ENCODE data around the gene BLOC1S3. TPM values are rescaled to one million over a fixed set of nuclear protein-coding genes. Genes with fewer than 3 reads are reported as not detected.

The BLOC1S3 gene
- total RNA-seq, 6 experiments from 2014 or later: 10.5 to 14.2 (median 12.2) TPM

DNA sequence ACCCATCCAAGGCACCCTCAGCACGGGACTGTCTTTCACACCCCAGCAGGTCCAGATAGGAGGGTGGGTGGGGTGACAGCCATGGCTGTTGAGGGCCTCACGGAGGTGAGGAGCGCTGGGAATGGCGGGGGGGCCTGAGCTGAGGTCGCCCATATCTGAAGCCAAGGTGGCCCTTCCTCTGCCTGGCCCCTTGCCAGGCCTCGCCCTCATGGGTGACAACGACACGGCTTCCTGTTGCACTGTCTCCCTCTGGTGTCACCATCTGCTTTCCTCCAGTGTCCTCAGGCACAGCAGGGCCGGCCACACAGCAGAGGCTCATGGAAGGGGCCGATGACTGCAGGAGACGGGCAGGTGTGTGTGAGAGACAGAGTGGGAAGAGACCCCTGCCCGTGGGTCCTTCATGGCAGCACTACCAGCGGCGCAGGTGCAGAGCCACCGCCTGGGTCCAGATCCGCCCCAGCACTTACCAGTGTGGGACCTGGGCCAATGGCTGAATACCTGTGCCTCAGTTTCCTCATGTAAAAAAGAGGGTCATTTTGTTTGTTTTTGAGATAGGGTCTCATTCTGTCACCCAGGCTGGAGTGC is 9.7 kb upstream of the BLOC1S3 start:
- peaks cover 9% of the 10 kb centered on the region for H3K27me3 Mint-ChIP-seq (ENCODE audit: insufficient read depth)
- H3K27ac Mint-ChIP-seq: no peak overlapping the region
- H3K36me3 Mint-ChIP-seq (ENCODE audit: low read depth): no peaks in the 10 kb centered on the region
- no peak for DNase-seq
- H3K4me1 Mint-ChIP-seq (ENCODE audit: low read depth): peaks cover 12% of the 10 kb centered on the region
- no peak overlapping the region for H3K4me3 Mint-ChIP-seq
- TF ChIP-seq, protein P1, sequence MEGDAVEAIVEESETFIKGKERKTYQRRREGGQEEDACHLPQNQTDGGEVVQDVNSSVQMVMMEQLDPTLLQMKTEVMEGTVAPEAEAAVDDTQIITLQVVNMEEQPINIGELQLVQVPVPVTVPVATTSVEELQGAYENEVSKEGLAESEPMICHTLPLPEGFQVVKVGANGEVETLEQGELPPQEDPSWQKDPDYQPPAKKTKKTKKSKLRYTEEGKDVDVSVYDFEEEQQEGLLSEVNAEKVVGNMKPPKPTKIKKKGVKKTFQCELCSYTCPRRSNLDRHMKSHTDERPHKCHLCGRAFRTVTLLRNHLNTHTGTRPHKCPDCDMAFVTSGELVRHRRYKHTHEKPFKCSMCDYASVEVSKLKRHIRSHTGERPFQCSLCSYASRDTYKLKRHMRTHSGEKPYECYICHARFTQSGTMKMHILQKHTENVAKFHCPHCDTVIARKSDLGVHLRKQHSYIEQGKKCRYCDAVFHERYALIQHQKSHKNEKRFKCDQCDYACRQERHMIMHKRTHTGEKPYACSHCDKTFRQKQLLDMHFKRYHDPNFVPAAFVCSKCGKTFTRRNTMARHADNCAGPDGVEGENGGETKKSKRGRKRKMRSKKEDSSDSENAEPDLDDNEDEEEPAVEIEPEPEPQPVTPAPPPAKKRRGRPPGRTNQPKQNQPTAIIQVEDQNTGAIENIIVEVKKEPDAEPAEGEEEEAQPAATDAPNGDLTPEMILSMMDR (IDR thresholded peaks at IDR 0.05): no peak
- no peaks in the 10 kb centered on the region for H3K9me3 Mint-ChIP-seq

DNA sequence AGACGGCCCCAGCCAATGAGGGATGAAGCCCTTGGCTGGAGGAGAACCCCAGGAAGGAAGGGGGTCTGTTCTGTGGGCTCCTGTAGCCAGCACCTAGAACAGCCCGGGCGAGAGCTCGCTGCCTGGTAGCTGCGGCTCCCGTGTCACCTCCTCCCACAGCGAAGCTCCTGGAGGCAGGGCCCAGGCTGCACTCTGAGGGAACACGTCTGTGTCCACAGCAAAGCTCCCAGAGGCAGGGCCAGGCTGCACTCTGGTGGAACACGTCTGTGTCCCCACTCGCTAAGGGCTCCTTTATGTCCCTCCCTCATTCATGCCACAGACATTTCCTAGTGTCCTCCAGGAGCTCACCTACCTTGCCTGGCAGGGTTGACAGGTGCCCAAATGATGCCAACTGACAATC is 9.0 kb upstream of the BLOC1S3 start:
- Mint-ChIP-seq H3K9me3 (no peaks in the 10 kb centered on the region), H3K36me3 (ENCODE audit: low read depth) (no peaks in the 10 kb centered on the region), H3K4me3 (no peak overlapping the region), H3K4me1 (ENCODE audit: low read depth) (peaks cover 16% of the 10 kb centered on the region), H3K27me3 (ENCODE audit: insufficient read depth) (peaks cover 9% of the 10 kb centered on the region), H3K27ac (no peak overlapping the region)
- no peak for DNase-seq
- TF ChIP-seq, protein P1 (IDR thresholded peaks at IDR 0.05): no peak

DNA sequence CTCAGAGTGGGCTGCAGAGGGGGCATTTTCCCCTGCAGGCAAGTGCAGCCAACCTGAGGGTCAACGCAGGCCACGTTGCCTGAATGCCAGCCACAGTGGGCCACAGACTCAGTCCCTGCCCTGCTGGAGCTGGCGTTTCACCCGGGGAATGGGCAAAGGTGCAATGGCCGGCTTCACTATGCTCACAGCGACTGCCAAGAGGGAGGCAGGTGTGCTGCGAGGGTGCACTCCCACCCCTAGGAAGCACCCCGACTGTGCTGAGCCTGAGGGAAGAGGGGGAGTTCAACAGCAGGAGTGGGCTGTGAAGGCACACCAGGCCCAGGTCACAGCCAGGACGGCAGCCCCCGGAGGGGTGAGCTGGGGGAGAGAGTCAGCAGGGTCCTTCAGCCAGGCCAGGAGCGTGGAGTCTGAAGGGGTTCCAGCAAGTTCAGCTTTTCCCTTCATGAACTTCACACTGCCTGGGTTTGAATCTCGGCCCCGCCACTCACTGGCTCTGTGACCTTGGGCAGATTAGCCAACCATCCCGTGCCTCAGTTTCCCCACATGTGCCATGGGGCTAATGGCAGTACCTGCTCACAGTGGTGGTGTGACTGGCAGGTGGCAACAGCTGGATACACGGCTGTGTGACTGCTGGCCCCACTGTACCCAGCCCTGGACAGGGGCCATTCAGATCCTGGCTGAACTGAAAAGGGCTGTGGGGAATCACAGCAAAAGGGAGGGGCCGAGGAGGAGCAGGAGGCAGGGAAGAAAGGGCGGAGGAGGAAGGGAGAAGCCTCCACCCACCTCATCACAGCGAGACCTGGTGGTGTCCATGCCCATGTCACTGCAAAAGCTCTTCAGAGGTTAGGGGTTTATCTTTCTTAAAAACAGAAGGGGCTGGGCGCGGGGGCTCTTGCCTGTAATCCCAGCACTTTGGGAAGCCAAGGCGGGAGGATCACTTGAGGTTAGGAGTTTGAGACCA is 8.2 kb upstream of the BLOC1S3 start:
- H3K4me1 Mint-ChIP-seq (ENCODE audit: low read depth): peaks cover 19% of the 10 kb centered on the region
- no peak for DNase-seq
- TF ChIP-seq, protein P1 (IDR thresholded peaks at IDR 0.05): no peak
- H3K36me3 Mint-ChIP-seq (ENCODE audit: low read depth): no peaks in the 10 kb centered on the region
- no peaks in the 10 kb centered on the region for H3K9me3 Mint-ChIP-seq
- H3K27ac Mint-ChIP-seq: no peak overlapping the region
- peaks cover 9% of the 10 kb centered on the region for H3K27me3 Mint-ChIP-seq (ENCODE audit: insufficient read depth)
- no peak overlapping the region for H3K4me3 Mint-ChIP-seq

GRCh38 chr19:45171211-45171623 is 7.4 kb upstream of the BLOC1S3 start:
- H3K36me3 Mint-ChIP-seq (ENCODE audit: low read depth): no peaks in the 10 kb centered on the region
- H3K9me3 Mint-ChIP-seq: no peaks in the 10 kb centered on the region
- H3K4me3 Mint-ChIP-seq: no peak overlapping the region
- peaks cover 25% of the 10 kb centered on the region for H3K4me1 Mint-ChIP-seq (ENCODE audit: low read depth)
- TF ChIP-seq, protein P1 (IDR thresholded peaks at IDR 0.05): no peak
- peaks cover 9% of the 10 kb centered on the region for H3K27me3 Mint-ChIP-seq (ENCODE audit: insufficient read depth)
- no peak overlapping the region for H3K27ac Mint-ChIP-seq
- no peak for DNase-seq

DNA sequence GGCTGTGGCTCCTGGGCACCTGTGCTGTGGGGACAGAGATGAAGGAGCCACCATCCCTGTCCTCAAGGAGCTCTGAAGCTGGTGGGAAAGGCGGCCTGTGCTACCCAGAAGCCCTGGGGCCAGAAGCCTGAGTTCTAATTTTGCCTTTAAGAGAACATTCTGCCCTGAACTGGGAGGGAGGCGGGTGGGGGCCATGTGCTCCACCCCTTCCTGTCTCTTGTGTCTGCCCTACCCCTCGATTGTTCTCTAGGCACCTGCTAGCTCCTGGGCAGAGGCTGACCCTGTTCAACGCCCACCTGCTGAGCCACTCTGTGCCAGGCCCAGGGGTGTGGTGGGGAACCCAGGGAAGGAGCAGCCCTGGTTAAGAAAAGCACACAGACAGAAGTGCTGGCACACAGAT is 6.4 kb upstream of the BLOC1S3 start:
- no peak overlapping the region for H3K27ac Mint-ChIP-seq
- no peak overlapping the region for H3K4me3 Mint-ChIP-seq
- TF ChIP-seq, protein P1 (IDR thresholded peaks at IDR 0.05): no peak
- no peak for DNase-seq
- no peaks in the 10 kb centered on the region for H3K36me3 Mint-ChIP-seq (ENCODE audit: low read depth)
- H3K4me1 Mint-ChIP-seq (ENCODE audit: low read depth): peaks cover 25% of the 10 kb centered on the region
- no peaks in the 10 kb centered on the region for H3K9me3 Mint-ChIP-seq
- H3K27me3 Mint-ChIP-seq (ENCODE audit: insufficient read depth): peaks cover 9% of the 10 kb centered on the region
